Smooth muscle cell (in vitro differentiated cells): Measurements from ENCODE around the gene ANO3. TPM values are rescaled to one million over a fixed set of nuclear protein-coding genes. Genes with fewer than 3 reads are reported as not detected.
A peak's percentile ranks its signal among the peaks of the same experiment; 100 is the strongest.

Experiments
- DNase-seq: peaks from one replicate; lab custom pipeline; 2025; ENCODE audit not compliant: unreplicated experiment; lab: John Stamatoyannopoulos, UW
- H2AFZ ChIP-seq: fragments of 200-600 bp; sonication (generic); 2 replicates; pipeline ENCODE4 v1.6.0; 2016; ENCODE audit warnings: antibody characterized with exemption, low read depth, mild to moderate bottlenecking
- H3F3A ChIP-seq: fragments of 200-600 bp; sonication (generic); 2 replicates; pipeline ENCODE4 v1.6.0; 2017; ENCODE audit warnings: antibody characterized with exemption, low read depth
- H3K27ac ChIP-seq: fragments of 200-600 bp; sonication (generic); 2 replicates; pipeline ENCODE4 v1.5.1; 2016; ENCODE audit warnings: low read depth, mild to moderate bottlenecking
- H3K27me3 ChIP-seq: fragments of 200-600 bp; sonication (generic); 2 replicates; pipeline ENCODE4 v1.6.1; 2016; ENCODE audit warnings: low read depth, mild to moderate bottlenecking
- H3K36me3 ChIP-seq: fragments of 200-600 bp; sonication (generic); 2 replicates; pipeline ENCODE4 v1.5.1; 2016; ENCODE audit warnings: low read depth
- H3K4me1 ChIP-seq: fragments of 200-600 bp; sonication (generic); 2 replicates; pipeline ENCODE4 v1.5.1; 2016; ENCODE audit warnings: low read depth
- H3K4me2 ChIP-seq: fragments of 200-600 bp; sonication (generic); 2 replicates; pipeline ENCODE4 v1.6.0; 2016; ENCODE audit warnings: mild to moderate bottlenecking
- H3K4me3 ChIP-seq: fragments of 200-600 bp; sonication (generic); 2 replicates; pipeline ENCODE4 v1.5.1; 2016; ENCODE audit warnings: mild to moderate bottlenecking
- H3K79me2 ChIP-seq: fragments of 200-600 bp; sonication (generic); 2 replicates; pipeline ENCODE4 v1.6.0; 2016; ENCODE audit warnings: low read depth, mild to moderate bottlenecking
- H3K9ac ChIP-seq: fragments of 200-600 bp; sonication (generic); 2 replicates; pipeline ENCODE4 v1.6.0; 2016; ENCODE audit warnings: low read depth
- H3K9me3 ChIP-seq: fragments of 200-600 bp; sonication (generic); replicated peaks from 2 replicates; pipeline ENCODE4 v1.5.1; 2016; ENCODE audit warnings: low read depth
- H4K20me1 ChIP-seq: fragments of 200-600 bp; sonication (generic); 2 replicates; pipeline ENCODE4 v1.6.0; 2016; ENCODE audit warnings: low read depth
- WGBS: methylation state at CpG from one replicate; pipeline ENCODE4 v1.1.7; 2016; ENCODE audit warnings: low lambda C conversion rate; 5-methylcytosine and 5-hydroxymethylcytosine counted together
- polyA plus RNA-seq: library from polyadenylated mRNA; unstranded; fragments of >200 nt; fragmentation: Nextera tagmentation; extraction: Ambion mirVana; gene quantifications from 2 replicates; pipeline ENCODE4 v1.2.1, GENCODE V29; 2016
- total RNA-seq: library from RNA; depleted of rRNA; stranded (reverse); fragments of >200 nt; gene quantifications from 2 replicates; pipeline ENCODE4 v1.2.3, GENCODE V29; 2014
- TF ChIP-seq, protein P1 (sequence below): fragments of 200-600 bp; sonication (generic); IDR thresholded peaks from 2 replicates; pipeline ENCODE4 v1.5.1; 2017; ENCODE audit warnings: borderline replicate concordance, mild to moderate bottlenecking, antibody characterized with exemption; ENCODE audit not compliant: insufficient read depth, poor library complexity, severe bottlenecking

Gene ANO3
- total and polyA plus RNA-seq, 2 experiments from 2014 or later, result 0.13 TPM; not detected in 1

DNA sequence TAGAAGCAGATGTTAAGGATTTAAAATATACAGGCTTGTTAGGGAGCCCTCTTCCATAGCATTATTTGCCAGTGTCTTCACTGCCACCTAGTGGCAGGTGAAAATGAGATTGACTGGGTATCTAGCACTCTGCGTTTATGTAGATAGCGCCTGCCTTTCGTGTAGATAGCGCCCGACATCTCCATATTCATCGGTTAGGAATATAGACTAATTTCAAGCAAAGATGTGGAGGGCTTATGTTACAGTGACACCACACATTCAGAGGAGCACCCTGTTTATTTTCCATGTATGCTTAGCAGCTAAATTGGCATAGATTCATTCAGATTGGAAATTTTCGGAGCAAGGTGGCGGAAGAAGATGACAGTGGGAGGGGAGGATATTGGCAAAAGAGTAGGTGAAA lies 318.0 kb downstream of the ANO3 start:
- DNase-seq, result no peak
- H2AFZ ChIP-seq, result no peak overlapping the region
- H4K20me1 ChIP-seq, result no peaks in the 10 kb centered on the region
- H3K79me2 ChIP-seq, result no peaks in the 10 kb centered on the region
- H3K9me3 ChIP-seq, result no peaks in the 10 kb centered on the region
- no peak overlapping the region for H3K4me2 ChIP-seq
- peaks cover 10% of the 10 kb centered on the region for H3K27me3 ChIP-seq
- H3K4me3 ChIP-seq, result no peak overlapping the region
- TF ChIP-seq, protein P1, sequence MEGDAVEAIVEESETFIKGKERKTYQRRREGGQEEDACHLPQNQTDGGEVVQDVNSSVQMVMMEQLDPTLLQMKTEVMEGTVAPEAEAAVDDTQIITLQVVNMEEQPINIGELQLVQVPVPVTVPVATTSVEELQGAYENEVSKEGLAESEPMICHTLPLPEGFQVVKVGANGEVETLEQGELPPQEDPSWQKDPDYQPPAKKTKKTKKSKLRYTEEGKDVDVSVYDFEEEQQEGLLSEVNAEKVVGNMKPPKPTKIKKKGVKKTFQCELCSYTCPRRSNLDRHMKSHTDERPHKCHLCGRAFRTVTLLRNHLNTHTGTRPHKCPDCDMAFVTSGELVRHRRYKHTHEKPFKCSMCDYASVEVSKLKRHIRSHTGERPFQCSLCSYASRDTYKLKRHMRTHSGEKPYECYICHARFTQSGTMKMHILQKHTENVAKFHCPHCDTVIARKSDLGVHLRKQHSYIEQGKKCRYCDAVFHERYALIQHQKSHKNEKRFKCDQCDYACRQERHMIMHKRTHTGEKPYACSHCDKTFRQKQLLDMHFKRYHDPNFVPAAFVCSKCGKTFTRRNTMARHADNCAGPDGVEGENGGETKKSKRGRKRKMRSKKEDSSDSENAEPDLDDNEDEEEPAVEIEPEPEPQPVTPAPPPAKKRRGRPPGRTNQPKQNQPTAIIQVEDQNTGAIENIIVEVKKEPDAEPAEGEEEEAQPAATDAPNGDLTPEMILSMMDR, result peak; percentile 77
- no peaks in the 10 kb centered on the region for H3F3A ChIP-seq
- no peaks in the 10 kb centered on the region for H3K4me1 ChIP-seq
- H3K9ac ChIP-seq, result no peak overlapping the region
- no peak overlapping the region for H3K27ac ChIP-seq
- H3K36me3 ChIP-seq, result no peaks in the 10 kb centered on the region
- WGBS, result 28% methylated on average over 8 of the region's 8 CpGs

DNA sequence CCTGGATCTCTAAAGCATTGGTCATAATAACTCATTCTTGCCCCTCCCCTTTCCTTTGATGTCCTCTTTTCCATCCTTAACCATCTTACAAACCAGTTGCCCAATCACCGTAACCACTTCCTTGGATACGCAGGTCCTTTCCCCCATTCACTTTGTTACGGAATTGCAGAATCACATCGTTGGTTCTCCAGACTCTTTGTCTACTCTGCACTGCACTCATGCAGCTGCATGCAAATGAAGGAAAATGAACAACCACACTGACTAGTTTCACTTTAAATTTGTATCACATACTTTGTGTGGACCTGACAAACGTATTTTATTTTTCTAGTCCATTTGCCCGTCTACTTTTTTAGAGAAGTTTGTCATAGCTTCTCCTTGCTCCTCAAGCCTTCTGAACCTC lies 320.0 kb downstream of the ANO3 start:
- WGBS, result 88% methylated on average over 6 of the region's 6 CpGs
- Histone ChIP-seq H3K79me2 (no peaks in the 10 kb centered on the region), H4K20me1 (no peaks in the 10 kb centered on the region), H3K9me3 (no peaks in the 10 kb centered on the region), H3K27me3 (peaks cover 10% of the 10 kb centered on the region), H3K4me1 (no peaks in the 10 kb centered on the region), H3K27ac (no peak overlapping the region), H3K36me3 (no peaks in the 10 kb centered on the region), H3K4me2 (no peak overlapping the region), H3K9ac (no peak overlapping the region), H3F3A (no peaks in the 10 kb centered on the region), H3K4me3 (no peak overlapping the region), H2AFZ (no peak overlapping the region)
- no peak for DNase-seq
- TF ChIP-seq, protein P1, result no peak

DNA sequence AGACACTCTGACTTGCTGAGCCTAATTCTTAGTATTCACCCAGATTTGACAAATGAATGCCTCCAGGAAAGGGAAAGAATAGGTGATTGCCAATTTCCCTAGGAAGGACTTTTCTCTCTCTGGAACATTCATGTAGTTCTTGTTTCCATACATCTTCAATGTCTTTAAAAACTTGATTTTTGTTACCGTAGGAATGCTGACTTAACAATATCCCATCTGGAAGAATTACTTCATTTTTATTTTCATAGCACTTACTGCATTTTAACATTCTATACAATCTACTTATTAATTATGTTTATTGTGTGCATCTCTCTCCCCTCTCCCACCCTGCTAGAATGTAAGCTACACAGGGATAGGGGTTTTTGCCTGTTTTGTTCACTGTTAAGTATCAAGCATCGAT lies 323.4 kb downstream of the ANO3 start:
- TF ChIP-seq, protein P1, result no peak
- Histone ChIP-seq H2AFZ (no peak overlapping the region), H4K20me1 (no peaks in the 10 kb centered on the region), H3K9me3 (no peaks in the 10 kb centered on the region), H3K27me3 (peaks cover 7% of the 10 kb centered on the region), H3K4me3 (no peak overlapping the region), H3K4me2 (no peak overlapping the region), H3F3A (no peaks in the 10 kb centered on the region), H3K36me3 (no peaks in the 10 kb centered on the region), H3K79me2 (no peaks in the 10 kb centered on the region), H3K27ac (no peak overlapping the region), H3K4me1 (no peaks in the 10 kb centered on the region), H3K9ac (no peak overlapping the region)
- no peak for DNase-seq
- 91% methylated on average over 2 of the region's 2 CpGs for WGBS

DNA sequence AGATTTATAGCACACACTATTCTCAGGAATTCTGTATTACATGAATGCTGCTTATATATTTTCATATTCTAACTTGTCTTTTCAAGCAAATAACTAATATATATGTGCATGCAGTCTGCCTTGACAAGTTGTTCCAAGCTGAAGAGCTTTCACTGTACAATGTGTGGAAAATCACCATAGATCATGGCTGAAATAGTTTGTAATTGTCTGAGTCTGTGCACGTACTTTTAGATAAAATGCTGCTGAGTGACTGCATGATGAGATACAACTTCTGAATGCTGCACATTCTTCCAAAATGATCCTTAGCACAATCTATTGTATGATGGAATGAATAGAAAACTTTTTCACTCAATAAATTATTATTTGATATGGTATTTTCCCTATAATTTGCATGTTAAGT lies 331.0 kb downstream of the ANO3 start:
- 54% methylated on average over 1 of the region's 1 CpG for WGBS
- no peaks in the 10 kb centered on the region for H3K79me2 ChIP-seq
- H3K4me1 ChIP-seq, result no peaks in the 10 kb centered on the region
- TF ChIP-seq, protein P1, result no peak
- no peak overlapping the region for H3K4me2 ChIP-seq
- H3K9me3 ChIP-seq, result no peaks in the 10 kb centered on the region
- H3F3A ChIP-seq, result no peaks in the 10 kb centered on the region
- H3K27ac ChIP-seq, result no peak overlapping the region
- no peak for DNase-seq
- no peak overlapping the region for H3K4me3 ChIP-seq
- no peak overlapping the region for H2AFZ ChIP-seq
- H3K9ac ChIP-seq, result no peak overlapping the region
- no peaks in the 10 kb centered on the region for H3K27me3 ChIP-seq
- no peaks in the 10 kb centered on the region for H4K20me1 ChIP-seq
- no peaks in the 10 kb centered on the region for H3K36me3 ChIP-seq
